A673 (cell line): ENCODE results near the gene SLC66A1. TPM values are rescaled to one million over a fixed set of nuclear protein-coding genes. Genes with fewer than 3 reads are reported as not detected.

Experiments used
- BruUV-seq: library from RNA; stranded (reverse); fragments of 400-500 nt; replicated peaks from 2 replicates; lab custom pipeline; 2021; lab: Mats Ljungman, UMichigan
- CTCF ChIA-PET: fragments of 300-600 bp; sonication (Branson Sonifier 250); formaldehyde crosslinking; loops from one replicate; lab custom pipeline; 2022; ENCODE audit warnings: antibody characterized with exemption; lab: Charles Lee
- POLR2A ChIA-PET: fragments of 300-600 bp; sonication (Branson Sonifier 250); formaldehyde crosslinking; loops from one replicate; lab custom pipeline; 2022; ENCODE audit warnings: antibody characterized with exemption; ENCODE audit not compliant: low non-redundant PET; lab: Charles Lee
- DNase-seq: peaks from one replicate; pipeline ENCODE4 v3.0.0-alpha.2; 2015; ENCODE audit warnings: low spot score
- H3K27ac ChIP-seq: fragments of 200-600 bp; sonication (generic); 2 replicates; pipeline ENCODE4 v1.5.1; 2016; ENCODE audit warnings: mixed run types, low read depth, mild to moderate bottlenecking, mixed read lengths, antibody characterized with exemption, low read length; ENCODE audit not compliant: poor library complexity, severe bottlenecking
- H3K27me3 ChIP-seq: fragments of 200-600 bp; sonication (generic); replicated peaks from 2 replicates; pipeline ENCODE4 v1.6.1; 2017; ENCODE audit warnings: mixed run types, low read depth, mild to moderate bottlenecking, mixed read lengths, antibody characterized with exemption, low read length; ENCODE audit not compliant: insufficient read depth, poor library complexity
- H3K36me3 ChIP-seq: fragments of 200-600 bp; sonication (generic); 2 replicates; pipeline ENCODE4 v1.6.1; 2016; ENCODE audit warnings: mixed run types, mild to moderate bottlenecking, mixed read lengths, antibody characterized with exemption, low read length; ENCODE audit not compliant: insufficient read depth, poor library complexity, severe bottlenecking
- H3K4me1 ChIP-seq: fragments of 200-600 bp; sonication (generic); 2 replicates; pipeline ENCODE4 v1.6.1; 2017; ENCODE audit warnings: mixed run types, mild to moderate bottlenecking, mixed read lengths, antibody characterized with exemption, low read length; ENCODE audit not compliant: insufficient read depth, poor library complexity, severe bottlenecking
- H3K4me3 ChIP-seq: fragments of 200-600 bp; sonication (generic); 2 replicates; pipeline ENCODE4 v1.5.1; 2016; ENCODE audit warnings: low read depth, mixed run types, mild to moderate bottlenecking, mixed read lengths, low read length; ENCODE audit not compliant: poor library complexity, severe bottlenecking
- H3K9me3 ChIP-seq: fragments of 200-600 bp; sonication (generic); 2 replicates; pipeline ENCODE4 v1.6.1; 2016; ENCODE audit warnings: mixed run types, low read depth, mild to moderate bottlenecking, mixed read lengths, antibody characterized with exemption, low read length; ENCODE audit not compliant: poor library complexity, severe bottlenecking
- CTCF ChIP-seq: fragments of 300-800, 200-600 bp; sonication (generic); conservative IDR thresholded peaks from 2 replicates; pipeline ENCODE4 v1.5.1; 2017; ENCODE audit warnings: low read depth, mild to moderate bottlenecking, antibody characterized with exemption, low read length, moderate library complexity, mixed read lengths
- EZH2 ChIP-seq: fragments of 200-600 bp; sonication (generic); IDR thresholded peaks from 2 replicates; pipeline ENCODE4 v1.6.1; 2017; ENCODE audit warnings: borderline replicate concordance, low read depth, mild to moderate bottlenecking, mixed read lengths, antibody characterized with exemption, low read length; ENCODE audit not compliant: poor library complexity, severe bottlenecking
- intact Hi-C: fragments of 100-400 bp; cut with micrococcal nuclease; formaldehyde crosslinking; loops from one replicate; pipeline ENCODE4 v1.10.0; 2022; ENCODE audit not compliant: unreplicated experiment
- total RNA-seq: library from RNA; stranded (reverse); gene quantifications from 2 replicates; pipeline ENCODE4 v1.2.3, GENCODE V29; 2021

The SLC66A1 gene
- total RNA-seq, 1 experiment from 2014 or later = 18.3 TPM

GRCh38 chr1:19306941-19307340 lies 5.2 kb upstream of the SLC66A1 start:
- DNase-seq = no peak
- POLR2A ChIA-PET = no interaction called here
- BruUV-seq = no TSS peak
- Histone ChIP-seq H3K4me3 (no peak overlapping the region), H3K9me3 (no peaks in the 10 kb centered on the region), H3K4me1 (peaks cover 7% of the 10 kb centered on the region), H3K27me3 (no peaks in the 10 kb centered on the region), H3K27ac (no peak overlapping the region), H3K36me3 (peaks cover 48% of the 10 kb centered on the region)
- TF ChIP-seq CTCF (no peak), EZH2 (no peak)
- CTCF ChIA-PET = no interaction called here
- intact Hi-C loops = no loop called here

GRCh38 chr1:19307794-19308508 lies 4.2 kb upstream of the SLC66A1 start:
- DNase-seq = no peak
- no peak for TF ChIP-seq CTCF
- no peak for TF ChIP-seq EZH2
- intact Hi-C loops = no loop called here
- POLR2A ChIA-PET = no interaction called here
- Histone ChIP-seq H3K27ac (no peak overlapping the region), H3K4me3 (no peak overlapping the region), H3K4me1 (peaks cover 7% of the 10 kb centered on the region), H3K9me3 (no peaks in the 10 kb centered on the region), H3K27me3 (no peaks in the 10 kb centered on the region), H3K36me3 (peaks cover 45% of the 10 kb centered on the region)
- CTCF ChIA-PET = no interaction called here
- no TSS peak for BruUV-seq

DNA sequence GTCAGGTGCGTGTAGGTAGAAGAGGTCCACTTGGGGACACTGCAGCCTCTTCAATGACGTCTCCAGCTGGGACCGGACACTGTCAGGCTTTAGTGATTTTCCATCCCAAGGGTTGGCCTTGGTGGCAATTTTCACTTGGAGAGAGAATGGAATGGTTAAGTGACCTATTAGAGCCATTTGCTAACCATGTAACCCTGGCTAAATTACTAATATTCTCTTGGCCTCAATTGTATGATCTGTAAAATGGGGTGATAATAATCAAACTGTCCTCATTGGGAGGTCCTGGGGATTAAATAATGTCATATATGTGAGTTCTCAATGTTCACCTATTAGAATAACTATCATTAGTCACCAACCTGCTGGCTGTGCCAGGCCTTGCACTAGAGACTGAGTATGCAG lies 3.6 kb upstream of the SLC66A1 start:
- Histone ChIP-seq H3K36me3 (peaks cover 40% of the 10 kb centered on the region), H3K27me3 (no peaks in the 10 kb centered on the region), H3K9me3 (no peaks in the 10 kb centered on the region), H3K27ac (no peak overlapping the region), H3K4me3 (no peak overlapping the region), H3K4me1 (peaks cover 7% of the 10 kb centered on the region)
- no TSS peak for BruUV-seq
- DNase-seq = no peak
- intact Hi-C loops = no loop called here
- CTCF ChIA-PET = no interaction called here
- no peak for TF ChIP-seq CTCF
- TF ChIP-seq EZH2 = no peak
- POLR2A ChIA-PET = no interaction called here
